Measurements from ENCODE around the gene MYO9A. TPM values are rescaled to one million over a fixed set of nuclear protein-coding genes. Genes with fewer than 3 reads are reported as not detected.

MYO9A gene
- total RNA-seq, 1 donor from 2014 or later: 73.4 TPM

DNA sequence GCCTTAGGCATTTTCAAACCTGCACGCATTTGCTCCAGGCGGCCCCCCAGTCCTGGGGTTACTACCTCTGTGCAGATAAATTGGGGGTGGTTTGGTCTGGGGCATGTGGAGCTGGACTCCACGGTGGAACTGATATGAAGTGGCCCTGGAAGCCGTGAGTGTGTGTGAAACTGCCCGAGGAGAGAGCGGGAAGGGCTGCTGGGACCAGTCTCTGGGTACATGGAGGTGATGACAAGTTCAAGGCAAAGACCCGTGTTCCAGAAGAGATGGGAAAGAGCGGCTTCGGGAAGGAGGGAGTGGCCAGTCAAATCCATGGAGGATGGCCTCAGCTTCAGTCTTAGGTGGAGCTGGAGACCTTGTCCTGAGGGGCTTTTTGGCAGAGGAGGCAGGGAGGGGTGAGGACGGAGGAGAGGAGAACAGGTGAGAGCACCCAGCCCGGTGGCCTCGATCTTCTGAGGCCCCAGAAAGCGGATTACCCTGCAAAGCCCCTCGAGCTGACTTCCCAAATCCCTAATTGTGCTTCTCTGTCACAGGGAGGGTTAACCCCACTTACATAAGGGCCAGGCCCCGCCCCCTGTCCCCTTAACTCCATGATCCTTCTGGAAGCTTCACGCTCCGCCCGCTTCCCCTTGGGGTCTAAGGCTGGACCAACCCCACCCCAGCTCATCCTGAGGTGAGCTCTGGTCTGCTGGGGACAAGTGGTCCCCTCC, 309.5 kb downstream of the MYO9A start:
- no peak for DNase-seq (ENCODE audit: low spot score)

DNA sequence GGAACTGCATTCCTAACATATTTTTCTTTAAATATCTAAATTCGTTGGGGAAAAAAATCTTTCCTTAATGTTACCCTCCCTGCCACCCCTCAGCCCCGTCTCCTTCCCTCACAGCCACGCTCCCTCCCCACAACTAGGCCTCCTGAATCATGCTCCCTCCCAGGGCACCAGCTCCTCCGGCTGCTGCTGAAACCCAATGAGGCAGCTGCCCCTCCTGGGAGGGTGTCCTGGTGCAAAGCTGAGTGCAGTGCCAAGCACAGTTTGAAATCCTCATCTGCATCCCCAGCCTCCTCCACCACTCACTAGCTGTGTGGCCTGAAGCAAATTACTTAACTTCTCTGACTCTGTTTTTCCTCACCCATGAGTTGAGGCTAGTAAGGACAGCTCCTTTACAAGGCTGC, 310.3 kb downstream of the MYO9A start:
- DNase-seq (ENCODE audit: low spot score): no peak

DNA sequence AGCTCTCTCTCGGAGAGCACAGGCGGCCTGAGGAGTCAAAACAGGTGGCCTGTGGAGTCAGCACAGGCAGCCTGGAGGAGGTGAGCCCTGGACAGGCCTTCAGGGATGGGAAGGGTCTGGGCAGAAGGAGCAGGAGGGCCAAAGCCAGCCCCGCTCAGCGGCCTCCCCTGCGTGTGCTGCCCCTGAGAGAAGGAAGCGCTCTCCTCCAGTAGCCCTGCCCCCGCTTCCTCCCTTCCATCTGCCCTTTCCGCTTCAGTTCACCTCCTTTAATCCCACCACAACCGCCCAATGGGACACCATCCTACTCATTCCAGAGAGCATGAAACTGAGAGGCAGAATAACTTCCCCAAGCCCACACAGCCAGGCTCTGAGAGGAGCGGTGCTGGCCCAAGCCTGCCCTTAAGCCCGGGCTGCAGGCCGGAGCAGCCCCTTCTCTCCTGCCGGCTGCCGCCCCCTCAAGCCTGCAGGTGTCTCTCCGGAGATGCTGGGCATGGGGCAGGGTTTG, 310.8 kb downstream of the MYO9A start:
- no peak for DNase-seq (ENCODE audit: low spot score)

- no peak for DNase-seq (ENCODE audit: low spot score)
Observed at GRCh38 chr15:71806452-71806931, 311.5 kb downstream of the MYO9A start.

- DNase-seq (ENCODE audit: low spot score): no peak
Observed at GRCh38 chr15:71804695-71805470, 313.1 kb downstream of the MYO9A start.

- DNase-seq (ENCODE audit: low spot score): no peak
Observed at GRCh38 chr15:71804226-71804625, 313.7 kb downstream of the MYO9A start.

GRCh38 chr15:71802770-71803169, 315.2 kb downstream of the MYO9A start:
- DNase-seq (ENCODE audit: low spot score): no peak

DNA sequence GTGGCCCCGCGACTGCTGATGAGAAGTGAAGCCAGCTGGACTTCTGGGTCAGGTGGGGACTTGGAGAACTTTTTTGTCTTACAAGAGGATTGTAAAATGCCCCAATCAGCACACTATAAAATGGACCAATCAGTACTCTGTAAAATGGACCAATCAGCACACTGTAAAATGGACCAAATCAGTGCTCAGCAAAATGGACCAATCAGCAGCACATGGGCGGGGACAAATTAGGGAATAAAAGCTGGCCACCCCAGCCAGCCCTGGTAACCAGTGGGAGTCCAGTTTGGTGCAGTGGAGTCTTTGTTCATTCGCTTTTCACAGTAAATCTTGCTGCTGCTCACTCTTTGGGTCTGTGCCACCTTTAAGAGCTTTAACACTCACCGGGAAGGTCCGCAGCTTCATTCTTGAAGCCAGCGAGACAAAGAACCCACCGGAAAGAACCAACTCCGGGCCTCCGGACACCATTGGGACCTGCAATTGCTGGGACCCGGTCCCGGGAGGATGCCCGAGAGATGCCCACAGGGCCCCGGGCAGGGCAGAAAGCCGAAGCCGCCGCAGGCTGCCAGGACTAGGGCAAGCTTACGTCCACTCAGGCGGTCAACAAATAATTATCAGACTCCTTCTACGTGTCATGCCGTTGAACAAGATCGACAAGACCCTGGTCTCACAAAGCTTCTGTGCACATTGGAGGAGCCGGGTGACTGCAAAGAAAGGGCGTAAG, 315.9 kb downstream of the MYO9A start:
- DNase-seq (ENCODE audit: low spot score): no peak

- DNase-seq (ENCODE audit: low spot score): no peak
Observed at GRCh38 chr15:71800835-71801745, 316.9 kb downstream of the MYO9A start.

- no peak for DNase-seq (ENCODE audit: low spot score)
Observed at GRCh38 chr15:71800190-71800589, 317.8 kb downstream of the MYO9A start.

DNA sequence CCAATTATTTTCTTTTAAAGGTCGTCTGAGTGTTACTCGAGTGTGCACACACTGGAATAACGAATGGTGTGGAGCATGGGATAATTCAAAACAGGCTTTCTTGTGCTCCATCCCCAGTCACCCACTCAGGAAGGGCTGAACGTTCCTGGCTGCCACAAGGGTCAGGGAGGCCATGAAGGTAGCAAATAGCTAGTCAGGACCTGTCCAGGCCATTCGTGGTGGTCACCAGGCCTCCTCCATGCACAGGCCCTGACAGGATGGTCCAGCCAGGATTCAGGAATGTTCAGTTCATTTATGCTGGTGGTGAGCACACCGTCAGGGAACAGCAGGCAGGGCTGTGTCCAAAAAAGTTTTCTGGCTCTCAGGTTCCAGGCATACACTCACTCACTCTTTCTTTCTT, 319.3 kb downstream of the MYO9A start:
- DNase-seq (ENCODE audit: low spot score): no peak

DNA sequence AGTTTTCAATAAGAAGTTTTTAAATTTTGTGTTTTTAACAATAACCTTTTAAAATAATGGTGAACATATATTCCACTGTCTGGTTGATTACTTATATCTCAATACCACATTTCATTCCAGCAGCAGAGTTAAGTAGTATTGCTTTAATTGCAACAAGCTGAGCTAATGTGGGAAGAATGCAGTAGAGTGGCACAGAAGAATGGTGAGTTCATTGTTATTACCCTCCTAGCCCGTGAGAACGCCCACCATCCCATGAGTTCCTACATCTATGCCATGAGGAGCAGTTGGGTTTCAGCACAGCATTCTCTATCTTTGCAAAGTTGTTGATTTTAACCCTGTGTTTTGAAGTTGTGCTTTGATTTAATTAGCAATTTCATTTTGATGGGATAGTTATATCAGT, 325.4 kb downstream of the MYO9A start:
- no peak for DNase-seq (ENCODE audit: low spot score)

- no peak for DNase-seq (ENCODE audit: low spot score)
Observed at GRCh38 chr15:71791975-71792374, 326.0 kb downstream of the MYO9A start.

DNA sequence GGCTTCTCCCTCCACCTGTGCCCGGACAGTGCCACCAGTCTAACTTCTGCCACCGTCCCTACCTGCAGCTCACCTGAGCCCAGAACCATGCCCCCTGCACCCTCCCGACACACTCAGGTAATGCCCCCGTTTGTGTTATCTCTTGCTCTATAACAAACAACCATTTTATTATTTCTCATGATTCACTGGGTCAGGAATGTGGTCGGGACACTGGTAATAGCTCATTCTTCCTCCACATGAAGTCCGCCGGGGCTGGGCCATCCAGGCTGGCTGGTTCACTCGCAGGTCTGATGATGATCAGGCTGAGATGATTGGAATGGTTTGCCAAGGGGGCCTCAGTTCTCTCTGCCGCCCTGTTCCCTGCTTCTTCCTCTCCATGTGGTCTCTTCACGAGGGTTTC, 327.9 kb downstream of the MYO9A start:
- peak; percentile 57 for DNase-seq (ENCODE audit: low spot score)

DNA sequence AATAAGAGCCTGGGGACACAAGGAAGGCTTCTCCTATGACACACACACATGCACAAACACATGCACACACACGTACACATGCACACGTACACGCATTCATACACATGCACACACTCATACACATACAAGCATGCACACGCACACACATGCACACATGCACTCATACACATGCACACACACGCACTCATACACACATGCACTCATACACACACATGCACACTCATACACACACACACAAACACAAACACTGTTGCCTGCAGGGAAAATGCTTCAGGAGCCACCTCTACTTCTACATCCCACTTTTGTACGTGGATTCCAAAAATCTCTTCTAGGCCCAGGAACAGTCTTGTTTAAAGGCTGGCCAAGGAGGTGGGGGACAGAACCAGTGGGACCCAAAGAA, 328.3 kb downstream of the MYO9A start:
- DNase-seq (ENCODE audit: low spot score): no peak

GRCh38 chr15:71788646-71789579, 329.0 kb downstream of the MYO9A start:
- no peak for DNase-seq (ENCODE audit: low spot score)

DNA sequence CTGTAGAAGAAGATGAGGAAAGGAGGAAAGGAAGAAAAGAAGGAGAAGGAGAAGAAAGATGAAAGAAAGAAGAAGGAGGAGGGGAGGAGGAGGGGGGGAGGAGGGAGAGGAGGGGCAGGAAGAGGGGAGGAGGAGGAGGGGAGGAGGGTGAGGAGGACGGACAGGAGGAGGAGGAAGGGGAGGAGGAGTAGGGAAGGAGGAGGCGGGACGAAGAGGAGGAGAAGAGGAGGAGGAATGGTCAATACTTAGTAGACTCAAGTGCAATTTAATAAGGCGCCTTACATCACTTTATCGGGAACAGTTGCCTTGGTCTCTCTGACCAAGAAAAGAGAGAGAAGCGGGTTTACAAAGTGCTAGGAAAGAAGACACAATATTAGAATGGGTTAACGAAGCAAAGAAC, 331.3 kb downstream of the MYO9A start:
- peak; percentile 23 for DNase-seq (ENCODE audit: low spot score)

GRCh38 chr15:71785996-71786395, 332.0 kb downstream of the MYO9A start:
- no peak for DNase-seq (ENCODE audit: low spot score)

DNA sequence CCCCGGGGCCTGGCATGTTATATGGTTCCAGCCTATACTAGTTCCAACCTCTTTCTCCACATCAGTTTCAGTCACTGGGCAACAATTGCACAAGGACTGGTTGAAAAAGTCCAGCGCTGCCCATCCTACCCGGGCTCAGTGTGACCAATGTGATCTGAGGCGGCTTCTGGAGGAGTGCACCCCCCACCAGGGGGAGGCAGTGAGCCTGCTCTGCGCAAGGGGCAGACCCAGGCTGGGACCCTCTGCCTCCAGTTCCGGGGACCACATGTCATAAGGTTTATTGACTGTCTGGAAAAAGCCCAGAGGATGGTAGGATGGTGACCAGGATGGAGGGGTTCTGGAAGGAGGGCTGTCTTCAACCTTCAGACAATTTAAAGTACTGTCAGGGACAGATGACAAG, 333.2 kb downstream of the MYO9A start:
- DNase-seq (ENCODE audit: low spot score): no peak

Measured in ureter (tissue), 1 donor.